HG03064 (cell line): Measurements from ENCODE around the gene RLF.
"Not testable (repeated sequence)": the region's sequence is repeated elsewhere in the genome, so short reads cannot be mapped to it uniquely, and the experiment has no call there.

Experiments used
- ATAC-seq: cut with Tn5 transposase; IDR thresholded peaks from one replicate; pipeline ENCODE4 v1.9.1; 2021; ENCODE audit warnings: low read depth; ENCODE audit not compliant: unreplicated experiment

RLF gene

GRCh38 chr1:40161888-40162397 lies 756 bp downstream of the RLF start:
- ATAC-seq, result no peak

- no peak for ATAC-seq
Observed at GRCh38 chr1:40162753-40163441, 1.7 kb downstream of the RLF start.

- no peak for ATAC-seq
Observed at GRCh38 chr1:40167317-40167716, 6.1 kb downstream of the RLF start.

GRCh38 chr1:40171036-40171435 lies 9.8 kb downstream of the RLF start:
- ATAC-seq, result no peak

GRCh38 chr1:40174788-40175187 lies 13.6 kb downstream of the RLF start:
- ATAC-seq, result no peak

GRCh38 chr1:40176989-40177388 lies 15.8 kb downstream of the RLF start:
- ATAC-seq, result not testable (repeated sequence)

- no peak for ATAC-seq
Observed at GRCh38 chr1:40178200-40178599, 17.0 kb downstream of the RLF start.

- no peak for ATAC-seq
Observed at GRCh38 chr1:40179496-40180089, 18.4 kb downstream of the RLF start.

GRCh38 chr1:40183055-40183710 lies 22.0 kb downstream of the RLF start:
- no peak for ATAC-seq

GRCh38 chr1:40184193-40184592 lies 23.0 kb downstream of the RLF start:
- ATAC-seq, result no peak

GRCh38 chr1:40185951-40186864 lies 25.0 kb downstream of the RLF start:
- peak; percentile 94 for ATAC-seq

- no peak for ATAC-seq
Observed at GRCh38 chr1:40187399-40187798, 26.2 kb downstream of the RLF start.

GRCh38 chr1:40194639-40195038 lies 33.5 kb downstream of the RLF start:
- not testable (repeated sequence) for ATAC-seq

GRCh38 chr1:40197656-40198055 lies 36.5 kb downstream of the RLF start:
- ATAC-seq, result no peak

- no peak for ATAC-seq
Observed at GRCh38 chr1:40199126-40199525, 37.9 kb downstream of the RLF start.

GRCh38 chr1:40204856-40205255 lies 43.7 kb downstream of the RLF start:
- ATAC-seq, result no peak

GRCh38 chr1:40210511-40211204 lies 49.5 kb downstream of the RLF start:
- ATAC-seq, result no peak

- no peak for ATAC-seq
Observed at GRCh38 chr1:40218333-40218732, 57.1 kb downstream of the RLF start.

- ATAC-seq, result not testable (repeated sequence)
Observed at GRCh38 chr1:40221471-40221905, 60.3 kb downstream of the RLF start.
